ENCODE results near the gene MBL2.

The MBL2 gene

DNA sequence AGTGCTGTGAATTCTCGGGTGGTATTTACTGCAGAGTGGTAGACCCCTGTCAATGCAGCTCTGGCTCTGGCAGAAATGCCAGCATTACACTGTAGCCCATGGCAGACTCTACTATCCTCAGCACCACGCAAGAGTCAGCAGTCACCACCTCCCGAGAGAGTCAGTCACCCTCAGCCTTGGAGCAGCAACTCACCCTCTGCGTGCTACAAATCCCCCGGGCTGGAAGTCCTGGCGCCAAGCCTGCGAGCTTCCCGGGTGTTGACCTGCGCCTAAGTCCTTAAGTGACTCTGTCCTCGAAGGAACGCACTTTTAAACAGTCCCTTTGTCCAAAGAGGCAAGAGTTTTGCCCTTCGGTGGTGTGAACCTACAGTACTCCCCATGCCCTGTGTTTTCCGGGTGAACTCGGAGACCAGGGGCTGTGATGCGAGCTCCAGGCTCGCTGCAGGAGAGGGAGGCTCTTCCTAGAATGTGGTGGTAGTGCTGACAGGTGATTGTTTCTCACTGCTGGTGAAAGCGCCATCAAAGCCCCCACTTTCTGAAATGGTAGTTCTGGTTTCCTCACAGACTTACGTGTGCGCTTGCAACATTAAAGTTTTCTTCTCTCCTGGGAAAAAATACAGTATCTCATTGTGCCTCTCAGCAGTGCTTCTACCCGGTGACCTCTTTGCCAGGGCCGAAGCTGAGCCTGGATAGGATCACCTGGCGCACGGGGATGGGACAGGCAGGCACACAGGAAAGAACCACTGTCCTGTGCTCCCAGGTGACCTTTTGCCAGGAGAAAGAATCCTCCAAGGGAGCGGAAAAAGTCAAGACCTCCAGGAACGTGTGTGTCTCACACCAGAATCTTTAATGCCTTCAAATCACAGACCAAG, 33.1 kb upstream of the MBL2 start:
- Histone ChIP-seq H2AFZ (ENCODE audit: low read length) (no peak overlapping the region), H3K4me1 (ENCODE audit: insufficient read depth, low read length, poor library complexity, severe bottlenecking) (no peaks in the 10 kb centered on the region), H3K4me2 (ENCODE audit: low read depth, low read length, poor library complexity, severe bottlenecking) (no peak overlapping the region), H3K9me2 (replicated peaks; ENCODE audit: low read depth, low read length) (no peaks in the 10 kb centered on the region), H3K79me2 (ENCODE audit: insufficient read depth, low read length) (no peaks in the 10 kb centered on the region), H3K27me3 (ENCODE audit: insufficient read depth, low read length, poor library complexity, severe bottlenecking) (no peaks in the 10 kb centered on the region), H3K9ac (ENCODE audit: low read depth, low read length, poor library complexity, severe bottlenecking) (no peak overlapping the region), H3F3A (ENCODE audit: low read depth) (no peaks in the 10 kb centered on the region), H4K20me1 (ENCODE audit: insufficient read depth, low read length, poor library complexity, severe bottlenecking) (no peaks in the 10 kb centered on the region), H3K4me3 (ENCODE audit: low read length, poor library complexity, severe bottlenecking) (no peak overlapping the region), H3K36me3 (ENCODE audit: insufficient read depth, low read length) (no peaks in the 10 kb centered on the region), H3K9me3 (ENCODE audit: insufficient read depth, low read depth, low read length) (no peaks in the 10 kb centered on the region)
- no peak for TF ChIP-seq EZH2phosphoT487 (IDR thresholded peaks at IDR 0.05; ENCODE audit: borderline replicate concordance)
- TF ChIP-seq, protein P1, sequence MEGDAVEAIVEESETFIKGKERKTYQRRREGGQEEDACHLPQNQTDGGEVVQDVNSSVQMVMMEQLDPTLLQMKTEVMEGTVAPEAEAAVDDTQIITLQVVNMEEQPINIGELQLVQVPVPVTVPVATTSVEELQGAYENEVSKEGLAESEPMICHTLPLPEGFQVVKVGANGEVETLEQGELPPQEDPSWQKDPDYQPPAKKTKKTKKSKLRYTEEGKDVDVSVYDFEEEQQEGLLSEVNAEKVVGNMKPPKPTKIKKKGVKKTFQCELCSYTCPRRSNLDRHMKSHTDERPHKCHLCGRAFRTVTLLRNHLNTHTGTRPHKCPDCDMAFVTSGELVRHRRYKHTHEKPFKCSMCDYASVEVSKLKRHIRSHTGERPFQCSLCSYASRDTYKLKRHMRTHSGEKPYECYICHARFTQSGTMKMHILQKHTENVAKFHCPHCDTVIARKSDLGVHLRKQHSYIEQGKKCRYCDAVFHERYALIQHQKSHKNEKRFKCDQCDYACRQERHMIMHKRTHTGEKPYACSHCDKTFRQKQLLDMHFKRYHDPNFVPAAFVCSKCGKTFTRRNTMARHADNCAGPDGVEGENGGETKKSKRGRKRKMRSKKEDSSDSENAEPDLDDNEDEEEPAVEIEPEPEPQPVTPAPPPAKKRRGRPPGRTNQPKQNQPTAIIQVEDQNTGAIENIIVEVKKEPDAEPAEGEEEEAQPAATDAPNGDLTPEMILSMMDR (conservative IDR thresholded peaks at IDR 0.05; ENCODE audit: low read length), result no peak

DNA sequence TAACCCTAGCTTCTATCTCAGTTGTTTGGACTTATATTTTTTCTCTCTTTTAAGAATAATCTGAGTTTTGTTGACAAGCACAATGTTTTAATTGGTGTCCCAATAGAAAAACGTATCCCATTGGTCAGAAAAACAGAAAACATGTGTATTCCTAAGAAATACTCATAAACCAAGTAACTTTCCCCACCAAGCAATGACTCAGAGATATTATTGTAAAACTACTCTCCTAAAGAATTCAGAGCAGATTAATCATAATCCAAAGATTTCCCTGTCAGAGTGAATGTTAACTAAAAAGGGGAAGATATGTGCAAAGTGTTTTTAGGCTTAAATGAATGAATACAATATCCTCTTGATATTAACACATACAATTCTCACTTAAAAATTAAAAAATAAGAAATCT, 29.4 kb upstream of the MBL2 start:
- Histone ChIP-seq H3K36me3 (ENCODE audit: insufficient read depth, low read length) (no peaks in the 10 kb centered on the region), H3K4me2 (ENCODE audit: low read depth, low read length, poor library complexity, severe bottlenecking) (no peak overlapping the region), H2AFZ (ENCODE audit: low read length) (no peak overlapping the region), H3F3A (ENCODE audit: low read depth) (no peaks in the 10 kb centered on the region), H3K4me1 (ENCODE audit: insufficient read depth, low read length, poor library complexity, severe bottlenecking) (no peaks in the 10 kb centered on the region), H3K4me3 (ENCODE audit: low read length, poor library complexity, severe bottlenecking) (no peak overlapping the region), H3K27me3 (ENCODE audit: insufficient read depth, low read length, poor library complexity, severe bottlenecking) (no peaks in the 10 kb centered on the region), H3K9ac (ENCODE audit: low read depth, low read length, poor library complexity, severe bottlenecking) (no peak overlapping the region), H3K79me2 (ENCODE audit: insufficient read depth, low read length) (no peaks in the 10 kb centered on the region), H3K9me2 (replicated peaks; ENCODE audit: low read depth, low read length) (no peaks in the 10 kb centered on the region), H4K20me1 (ENCODE audit: insufficient read depth, low read length, poor library complexity, severe bottlenecking) (no peaks in the 10 kb centered on the region), H3K9me3 (ENCODE audit: insufficient read depth, low read depth, low read length) (no peaks in the 10 kb centered on the region)
- TF ChIP-seq, protein P1 (conservative IDR thresholded peaks at IDR 0.05; ENCODE audit: low read length), result no peak
- TF ChIP-seq EZH2phosphoT487 (IDR thresholded peaks at IDR 0.05; ENCODE audit: borderline replicate concordance), result no peak

DNA sequence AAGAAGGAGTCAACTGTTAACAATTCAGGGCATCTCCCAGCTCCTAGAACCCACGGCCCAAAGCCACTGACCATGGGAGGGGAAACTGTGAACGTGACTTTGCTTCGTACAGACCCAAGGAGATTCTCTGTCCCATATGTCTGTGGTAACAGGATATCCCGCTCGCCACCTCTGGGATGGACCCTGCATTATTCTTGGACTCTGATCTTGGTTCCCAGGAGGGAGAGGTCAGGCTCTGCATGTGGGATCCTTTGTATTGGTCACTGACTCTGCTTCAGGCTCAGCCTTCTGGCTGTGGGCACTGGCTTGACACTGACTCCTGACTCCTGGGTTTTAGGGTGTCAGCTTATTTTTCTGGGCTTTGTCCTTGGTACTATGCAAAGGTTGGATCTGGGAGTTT, 13.5 kb upstream of the MBL2 start:
- no peaks in the 10 kb centered on the region for H3K36me3 ChIP-seq (ENCODE audit: insufficient read depth, low read length)
- no peak overlapping the region for H3K4me2 ChIP-seq (ENCODE audit: low read depth, low read length, poor library complexity, severe bottlenecking)
- H3K4me3 ChIP-seq (ENCODE audit: low read length, poor library complexity, severe bottlenecking), result no peak overlapping the region
- no peaks in the 10 kb centered on the region for H3K9me2 ChIP-seq (replicated peaks; ENCODE audit: low read depth, low read length)
- H3K9me3 ChIP-seq (ENCODE audit: insufficient read depth, low read depth, low read length), result no peaks in the 10 kb centered on the region
- H3K27me3 ChIP-seq (ENCODE audit: insufficient read depth, low read length, poor library complexity, severe bottlenecking), result no peaks in the 10 kb centered on the region
- no peaks in the 10 kb centered on the region for H3K79me2 ChIP-seq (ENCODE audit: insufficient read depth, low read length)
- no peak overlapping the region for H2AFZ ChIP-seq (ENCODE audit: low read length)
- H3K4me1 ChIP-seq (ENCODE audit: insufficient read depth, low read length, poor library complexity, severe bottlenecking), result no peaks in the 10 kb centered on the region
- no peaks in the 10 kb centered on the region for H3F3A ChIP-seq (ENCODE audit: low read depth)
- TF ChIP-seq, protein P1 (conservative IDR thresholded peaks at IDR 0.05; ENCODE audit: low read length), result no peak
- no peak for TF ChIP-seq EZH2phosphoT487 (IDR thresholded peaks at IDR 0.05; ENCODE audit: borderline replicate concordance)
- no peak overlapping the region for H3K9ac ChIP-seq (ENCODE audit: low read depth, low read length, poor library complexity, severe bottlenecking)
- H4K20me1 ChIP-seq (ENCODE audit: insufficient read depth, low read length, poor library complexity, severe bottlenecking), result no peaks in the 10 kb centered on the region
